Measurements from ENCODE around the gene SHROOM3.

The SHROOM3 gene

DNA sequence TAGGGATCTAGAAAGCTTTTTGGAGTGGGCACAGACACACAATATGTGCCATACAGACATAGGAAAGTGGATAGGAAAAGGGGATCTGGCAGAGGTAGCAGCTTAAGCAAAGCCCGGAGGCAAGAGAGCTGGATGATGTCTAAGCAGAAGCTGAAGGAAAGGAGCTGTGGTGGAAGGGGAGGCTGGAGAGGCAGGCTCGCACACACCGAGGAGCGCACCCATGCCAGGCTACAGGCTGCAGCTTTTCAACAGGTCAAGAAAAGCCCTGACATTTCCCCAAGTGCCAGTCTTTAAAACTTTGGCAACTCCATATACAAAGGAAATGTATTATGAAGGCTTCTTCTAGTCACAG, 395.6 kb downstream of the SHROOM3 start:
- H3K4me3 ChIP-seq (ENCODE audit: low read depth, low read length): no peak overlapping the region
- TF ChIP-seq, protein P1, sequence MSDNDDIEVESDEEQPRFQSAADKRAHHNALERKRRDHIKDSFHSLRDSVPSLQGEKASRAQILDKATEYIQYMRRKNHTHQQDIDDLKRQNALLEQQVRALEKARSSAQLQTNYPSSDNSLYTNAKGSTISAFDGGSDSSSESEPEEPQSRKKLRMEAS (IDR thresholded peaks at IDR 0.05; ENCODE audit: low read depth, low read length): no peak
- TF ChIP-seq CTCF (IDR thresholded peaks at IDR 0.05; ENCODE audit: low read depth, low read length) (no peak), POLR2A (IDR thresholded peaks at IDR 0.05; ENCODE audit: extremely low read depth, insufficient read length) (no peak), MYC (IDR thresholded peaks at IDR 0.05; ENCODE audit: low read depth, low read length) (no peak)
- DNase-seq (ENCODE audit: low read depth): no peak

DNA sequence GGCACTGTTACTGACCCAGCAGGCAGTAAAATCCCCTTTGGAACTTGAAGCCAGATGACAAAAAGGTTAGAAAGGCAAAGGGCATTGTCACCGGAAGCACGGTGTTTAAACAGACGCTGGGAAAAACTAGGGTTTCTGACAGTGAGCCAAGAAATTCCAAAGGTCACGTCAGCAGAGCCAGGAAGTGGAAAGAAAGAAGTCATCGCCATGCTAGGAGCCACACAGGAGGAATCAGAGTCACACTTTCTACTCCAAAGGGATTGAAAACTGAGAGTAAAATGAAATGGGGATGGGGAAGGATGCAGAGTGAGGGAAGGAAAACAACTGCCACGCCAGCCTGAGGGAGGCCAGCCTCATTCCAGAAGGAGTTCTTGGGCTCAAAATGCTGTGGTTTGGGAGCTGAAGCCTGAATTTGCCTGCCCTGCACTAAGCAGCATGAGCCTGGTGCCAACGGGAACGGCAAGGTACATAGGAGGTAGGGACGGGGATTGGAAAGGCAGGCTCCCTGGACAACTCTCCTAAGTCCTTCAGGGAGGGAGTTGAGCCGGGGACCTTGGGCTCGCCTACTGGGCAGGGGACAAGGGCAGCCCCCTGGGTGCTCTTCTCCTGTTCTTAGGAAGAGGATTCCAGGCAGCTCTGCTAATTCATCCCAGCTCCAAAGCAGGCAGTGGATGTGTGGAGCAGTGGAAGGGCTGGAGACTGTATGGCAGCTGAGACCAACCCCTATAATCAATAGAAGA, 396.1 kb downstream of the SHROOM3 start:
- no peak overlapping the region for H3K4me3 ChIP-seq (ENCODE audit: low read depth, low read length)
- TF ChIP-seq, protein P1 (IDR thresholded peaks at IDR 0.05; ENCODE audit: low read depth, low read length): no peak
- TF ChIP-seq POLR2A (IDR thresholded peaks at IDR 0.05; ENCODE audit: extremely low read depth, insufficient read length) (no peak), CTCF (IDR thresholded peaks at IDR 0.05; ENCODE audit: low read depth, low read length) (no peak), MYC (IDR thresholded peaks at IDR 0.05; ENCODE audit: low read depth, low read length) (no peak)
- DNase-seq (ENCODE audit: low read depth): no peak

GRCh38 chr4:76831711-76832373, 396.8 kb downstream of the SHROOM3 start:
- H3K4me3 ChIP-seq (ENCODE audit: low read depth, low read length): no peak overlapping the region
- TF ChIP-seq POLR2A (IDR thresholded peaks at IDR 0.05; ENCODE audit: extremely low read depth, insufficient read length): no peak
- TF ChIP-seq CTCF (IDR thresholded peaks at IDR 0.05; ENCODE audit: low read depth, low read length): no peak
- TF ChIP-seq, protein P1 (IDR thresholded peaks at IDR 0.05; ENCODE audit: low read depth, low read length): no peak
- DNase-seq (ENCODE audit: low read depth): no peak

All from NB4 (cell line).